Raji (cell line): ENCODE results near the gene ZGPAT.

Experiments used
- POLR2A ChIP-seq: IDR thresholded peaks from 2 replicates; pipeline ENCODE4 v1.6.1; 2011; ENCODE audit warnings: low read depth, low read length, control low read depth; ENCODE audit not compliant: insufficient read depth

The ZGPAT gene

GRCh38 chr20:63704749-63705117 lies 3.1 kb upstream of the ZGPAT start:
- TF ChIP-seq POLR2A = no peak

GRCh38 chr20:63705232-63706026 lies 2.4 kb upstream of the ZGPAT start:
- no peak for TF ChIP-seq POLR2A

- TF ChIP-seq POLR2A = no peak
Observed at GRCh38 chr20:63706027-63706695, 1.7 kb upstream of the ZGPAT start.

GRCh38 chr20:63706852-63707557 lies 834 bp upstream of the ZGPAT start:
- TF ChIP-seq POLR2A = peak; percentile 26; the same call in 1 of the 2 replicates

GRCh38 chr20:63708301-63709148 lies 686 bp downstream of the ZGPAT start:
- TF ChIP-seq POLR2A = no peak

- TF ChIP-seq POLR2A = no peak
Observed at GRCh38 chr20:63709149-63709527, 1.3 kb downstream of the ZGPAT start.

- no peak for TF ChIP-seq POLR2A
Observed at GRCh38 chr20:63711085-63711645, 3.3 kb downstream of the ZGPAT start.

- TF ChIP-seq POLR2A = no peak
Observed at GRCh38 chr20:63712191-63712590, 4.4 kb downstream of the ZGPAT start.

GRCh38 chr20:63714858-63715257 lies 7.0 kb downstream of the ZGPAT start:
- no peak for TF ChIP-seq POLR2A

- no peak for TF ChIP-seq POLR2A
Observed at GRCh38 chr20:63718996-63719395, 11.2 kb downstream of the ZGPAT start.

GRCh38 chr20:63731410-63731809 lies 23.6 kb downstream of the ZGPAT start:
- no peak for TF ChIP-seq POLR2A

- TF ChIP-seq POLR2A = no peak
Observed at GRCh38 chr20:63732118-63733095, 24.6 kb downstream of the ZGPAT start.

- TF ChIP-seq POLR2A = no peak
Observed at GRCh38 chr20:63733117-63733516, 25.3 kb downstream of the ZGPAT start.

- no peak for TF ChIP-seq POLR2A
Observed at GRCh38 chr20:63733579-63734081, 25.8 kb downstream of the ZGPAT start.
